Measurements from ENCODE around the gene DTD1. TPM values are rescaled to one million over a fixed set of nuclear protein-coding genes. Genes with fewer than 3 reads are reported as not detected.

The DTD1 gene, protein sequence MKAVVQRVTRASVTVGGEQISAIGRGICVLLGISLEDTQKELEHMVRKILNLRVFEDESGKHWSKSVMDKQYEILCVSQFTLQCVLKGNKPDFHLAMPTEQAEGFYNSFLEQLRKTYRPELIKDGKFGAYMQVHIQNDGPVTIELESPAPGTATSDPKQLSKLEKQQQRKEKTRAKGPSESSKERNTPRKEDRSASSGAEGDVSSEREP
- total RNA-seq: 29.0 TPM

DNA sequence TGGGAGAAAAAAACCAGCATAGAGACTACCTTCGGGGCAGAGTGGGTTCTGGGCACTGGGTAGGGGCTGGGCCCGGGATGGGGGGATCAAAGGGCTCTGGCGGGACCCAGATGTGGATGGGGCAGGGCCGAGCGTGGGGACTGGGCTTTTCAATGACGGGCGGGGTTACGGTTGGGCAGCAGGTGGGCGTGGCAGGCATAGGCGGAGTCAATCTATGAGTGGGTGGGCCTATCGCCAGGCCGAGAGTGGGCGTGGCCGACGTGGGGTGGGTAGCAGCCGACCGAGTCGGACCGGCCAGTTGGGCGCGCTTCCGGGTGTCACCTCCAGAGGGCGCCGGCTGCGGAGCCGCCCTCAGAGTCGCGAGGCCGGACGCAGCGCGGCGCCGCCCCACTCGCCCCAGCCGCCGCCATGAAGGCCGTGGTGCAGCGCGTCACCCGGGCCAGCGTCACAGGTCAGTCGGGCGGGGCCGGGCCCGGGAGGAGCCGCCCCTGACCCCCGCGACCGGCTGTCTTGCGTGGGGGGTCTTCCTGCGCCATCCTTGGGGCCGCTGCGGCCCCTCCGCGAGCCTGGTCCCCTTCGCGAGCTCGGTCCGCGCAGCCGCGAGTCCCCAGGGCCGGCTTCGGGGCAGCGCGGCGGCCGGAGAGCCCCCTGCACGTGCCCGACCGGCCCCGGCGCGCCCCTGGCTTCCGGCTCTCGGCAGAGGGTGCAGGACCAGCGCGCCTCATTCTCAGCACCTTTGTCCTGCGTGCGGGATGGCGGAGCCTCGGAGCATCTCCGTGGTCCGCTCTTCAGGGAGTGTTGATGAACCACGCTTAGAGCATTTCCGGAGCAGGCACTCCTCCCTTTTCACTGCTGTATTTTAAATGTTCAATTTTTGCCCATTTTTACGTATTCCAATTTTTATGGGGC is at the start of gene DTD1:
Gene DTD1, plus strand, starts transcription at position 390 of the 909 bp plus-strand sequence. Its CDS starts 19 bp downstream, at position 409.

DNA sequence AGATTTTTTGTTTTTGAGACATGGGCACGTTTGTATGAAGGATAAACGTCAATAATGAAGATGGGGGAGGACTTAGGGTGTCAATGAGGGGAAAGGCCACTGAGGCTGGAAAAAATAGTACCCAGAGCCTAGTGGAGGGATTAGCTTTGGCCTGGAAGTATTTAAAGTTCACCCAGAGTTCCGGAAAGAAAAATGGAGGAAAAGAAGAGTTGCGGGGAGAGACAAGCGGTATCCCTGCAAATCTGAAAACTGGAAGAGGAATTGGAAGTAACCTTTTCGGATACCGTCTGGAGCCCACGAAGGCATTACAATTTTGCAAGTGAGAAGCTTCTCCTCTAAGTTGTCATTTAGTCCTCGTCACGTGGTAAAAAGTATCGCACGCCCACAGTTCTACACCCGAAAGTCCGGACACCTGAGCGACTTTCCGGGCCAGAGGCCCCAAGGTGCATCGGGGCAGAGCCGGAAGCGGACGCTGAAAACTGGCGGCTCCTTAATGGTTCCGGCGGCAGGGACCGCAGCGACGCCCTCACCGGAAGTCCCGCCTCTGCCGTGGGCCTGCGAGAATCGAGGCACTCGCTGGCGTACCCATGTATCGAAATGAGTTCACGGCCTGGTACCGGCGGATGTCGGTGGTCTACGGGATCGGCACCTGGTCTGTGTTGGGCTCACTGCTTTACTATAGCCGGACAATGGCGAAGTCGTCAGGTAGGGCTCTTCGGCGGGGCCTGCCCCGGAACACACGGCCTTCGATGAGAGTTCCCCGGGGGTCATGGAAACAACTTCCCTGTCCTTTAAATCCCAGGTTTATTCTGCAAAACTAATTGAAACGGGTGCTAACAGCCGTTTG is 20.7 kb upstream of the DTD1 start, which contains the start of gene SMIM26:
Gene SMIM26, plus strand, starts transcription at position 541 of the 847 bp plus-strand sequence. Its CDS starts 47 bp downstream, at position 588.

DNA sequence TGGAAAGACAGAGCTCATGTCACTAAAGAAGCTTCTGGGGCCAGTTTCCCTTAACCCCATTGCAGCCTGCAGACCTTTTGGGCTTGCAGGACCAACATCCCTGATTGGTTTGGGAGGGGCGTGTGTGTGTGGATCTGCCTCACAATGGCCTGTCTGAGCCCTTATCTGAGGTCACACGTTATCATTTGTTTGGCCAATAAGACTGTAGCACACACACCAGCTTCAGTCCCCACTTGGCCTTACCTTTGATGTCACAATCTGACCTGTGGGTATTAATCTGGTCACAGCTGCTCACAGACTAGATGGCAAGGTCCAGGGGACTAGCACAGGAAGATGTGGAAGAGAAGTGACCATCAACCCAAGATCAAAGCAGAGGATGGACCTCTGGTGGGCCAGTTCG is 225.6 kb downstream of the DTD1 start, which contains the start of gene SCP2D1:
Gene SCP2D1, plus strand, starts transcription at position 301 of the 400 bp plus-strand sequence. Its CDS starts 33 bp downstream, at position 334.

Small RNA genes lying within 50 kb of the gene (small RNA-seq; reads per million reads assigned to genes)
- gene RN7SL638P (ENCODE audit: low replicate concordance) (not detected), gene RNU6ATAC34P (ENCODE audit: low replicate concordance) (not detected)

Other genes starting within 250 kb of the DTD1 start
- gene DZANK1, start 121.0 kb upstream of the DTD1 start, total RNA-seq: 5.4 TPM
- gene POLR3F, start 120.7 kb upstream of the DTD1 start, total RNA-seq: 22.1 TPM
- 21.1 TPM for gene RBBP9, start 90.8 kb upstream of the DTD1 start, total RNA-seq
- 58.0 TPM for gene SEC23B, start 80.1 kb upstream of the DTD1 start, total RNA-seq
- gene SMIM26, start 20.6 kb upstream of the DTD1 start, total RNA-seq: 155 TPM
- not detected for gene SCP2D1, start 225.7 kb downstream of the DTD1 start, total RNA-seq

Measured in metanephros (tissue), 2 donors.